H9 (cell line): ENCODE data around the gene LSS. TPM values are rescaled to one million over a fixed set of nuclear protein-coding genes. Genes with fewer than 3 reads are reported as not detected.

Source experiments
- DNase-seq: peaks from one replicate; pipeline ENCODE4 v3.0.0-alpha.2; 2017
- H2AFZ ChIP-seq: one replicate; pipeline ENCODE4 v1.6.1; 2013; ENCODE audit warnings: mild to moderate bottlenecking, low read length, control low read depth, moderate library complexity
- H2AK5ac ChIP-seq: 2 replicates; pipeline ENCODE4 v1.6.1; 2013; ENCODE audit warnings: low read length, control low read depth, mixed read lengths; ENCODE audit not compliant: insufficient read length
- H2BK120ac ChIP-seq: one replicate; pipeline ENCODE4 v1.6.1; 2013; ENCODE audit warnings: low read depth, mild to moderate bottlenecking, low read length, control low read depth, inconsistent platforms; ENCODE audit not compliant: poor library complexity, severe bottlenecking
- H2BK12ac ChIP-seq: 2 replicates; pipeline ENCODE4 v1.6.1; 2013; ENCODE audit warnings: low read length, control low read depth, mixed read lengths, low read depth; ENCODE audit not compliant: insufficient read length
- H2BK15ac ChIP-seq: 2 replicates; pipeline ENCODE4 v1.6.1; 2013; ENCODE audit warnings: low read depth, low read length, control low read depth
- H2BK20ac ChIP-seq: one replicate; pipeline ENCODE4 v1.6.1; 2013; ENCODE audit warnings: low read depth, mild to moderate bottlenecking, low read length, control low read depth, inconsistent platforms; ENCODE audit not compliant: poor library complexity, severe bottlenecking
- H2BK5ac ChIP-seq: 2 replicates; pipeline ENCODE4 v1.6.1; 2013; ENCODE audit warnings: low read length, control low read depth, mixed read lengths; ENCODE audit not compliant: insufficient read length
- H3K14ac ChIP-seq: 2 replicates; pipeline ENCODE4 v1.6.1; 2013; ENCODE audit warnings: low read length, control low read depth; ENCODE audit not compliant: insufficient read depth
- H3K18ac ChIP-seq: 2 replicates; pipeline ENCODE4 v1.6.1; 2013; ENCODE audit warnings: low read depth, mild to moderate bottlenecking, mixed read lengths, low read length, control low read depth; ENCODE audit not compliant: insufficient read length
- H3K23ac ChIP-seq: 2 replicates; pipeline ENCODE4 v1.6.1; 2013; ENCODE audit warnings: low read length, control low read depth, mixed read lengths, low read depth; ENCODE audit not compliant: insufficient read length
- H3K23me2 ChIP-seq: 2 replicates; pipeline ENCODE4 v1.6.1; 2013; ENCODE audit warnings: low read depth, mild to moderate bottlenecking, mixed read lengths, low read length, control low read depth; ENCODE audit not compliant: insufficient read length, poor library complexity, severe bottlenecking
- H3K27ac ChIP-seq: 2 replicates; pipeline ENCODE4 v1.5.1; 2013; ENCODE audit warnings: low read length, control low read depth, mixed read lengths, low read depth; ENCODE audit not compliant: insufficient read length
- H3K27me3 ChIP-seq: 2 replicates; pipeline ENCODE4 v1.6.1; 2013; ENCODE audit warnings: low read length, control low read depth, inconsistent platforms; ENCODE audit not compliant: insufficient read depth
- H3K4ac ChIP-seq: 2 replicates; pipeline ENCODE4 v1.6.1; 2013; ENCODE audit warnings: low read depth, mild to moderate bottlenecking, control low read depth, inconsistent platforms, low read length, moderate library complexity
- H3K4me1 ChIP-seq: 2 replicates; pipeline ENCODE4 v1.6.1; 2013; ENCODE audit warnings: low read length, control low read depth, inconsistent platforms; ENCODE audit not compliant: insufficient read depth
- H3K4me2 ChIP-seq: 2 replicates; pipeline ENCODE4 v1.6.1; 2013; ENCODE audit warnings: low read length, control low read depth, mixed read lengths; ENCODE audit not compliant: insufficient read length, insufficient read depth
- H3K56ac ChIP-seq: 2 replicates; pipeline ENCODE4 v1.6.1; 2013; ENCODE audit warnings: low read depth, mild to moderate bottlenecking, mixed read lengths, low read length, control low read depth; ENCODE audit not compliant: insufficient read length
- H3K79me1 ChIP-seq: 2 replicates; pipeline ENCODE4 v1.6.1; 2013; ENCODE audit warnings: low read depth, mild to moderate bottlenecking, moderate library complexity, low read length, control low read depth, inconsistent platforms; ENCODE audit not compliant: insufficient read depth, poor library complexity, severe bottlenecking
- H3K79me2 ChIP-seq: 2 replicates; pipeline ENCODE4 v1.6.1; 2013; ENCODE audit warnings: low read length, control low read depth, inconsistent platforms; ENCODE audit not compliant: insufficient read depth
- H3K9ac ChIP-seq: 2 replicates; pipeline ENCODE4 v1.6.1; 2013; ENCODE audit warnings: low read length, control low read depth, mixed read lengths; ENCODE audit not compliant: insufficient read length; ENCODE audit errors: extremely low read depth
- H3K9me3 ChIP-seq: one replicate; pipeline ENCODE4 v1.6.1; 2013; ENCODE audit warnings: low read depth, low read length, inconsistent platforms; ENCODE audit not compliant: control insufficient read depth
- H3T11ph ChIP-seq: one replicate; pipeline ENCODE4 v1.6.1; 2013; ENCODE audit warnings: mild to moderate bottlenecking, low read length, control low read depth, inconsistent platforms
- H4K20me1 ChIP-seq: one replicate; pipeline ENCODE4 v1.6.1; 2013; ENCODE audit not compliant: control insufficient read depth, insufficient read length, insufficient read depth
- H4K5ac ChIP-seq: 2 replicates; pipeline ENCODE4 v1.6.1; 2013; ENCODE audit warnings: low read depth, mild to moderate bottlenecking, mixed read lengths, low read length, control low read depth; ENCODE audit not compliant: insufficient read length
- H4K8ac ChIP-seq: replicated peaks from 2 replicates; pipeline ENCODE4 v1.6.1; 2013; ENCODE audit warnings: low read length, control low read depth, mixed read lengths, low read depth; ENCODE audit not compliant: insufficient read length
- H4K91ac ChIP-seq: 2 replicates; pipeline ENCODE4 v1.6.1; 2013; ENCODE audit warnings: low read depth, mild to moderate bottlenecking, moderate library complexity, mixed read lengths, low read length, control low read depth; ENCODE audit not compliant: insufficient read length
- H3K27ac Mint-ChIP-seq, 3 experiments: 2 replicates in 2 of 3; 3 replicates in 1 of 3; pipeline ENCODE4 v1.8.0; 2020 to 2021; ENCODE audit warnings: mixed read lengths in 3 of 3, mild to moderate bottlenecking in 1 of 3, moderate library complexity in 1 of 3
- H3K27me3 Mint-ChIP-seq: 2 replicates; pipeline ENCODE4 v1.8.0; 2021; ENCODE audit warnings: low read depth, mild to moderate bottlenecking, moderate library complexity, mixed read lengths
- H3K36me3 Mint-ChIP-seq, 3 experiments: 2 replicates in 2 of 3; 3 replicates in 1 of 3; pipeline ENCODE4 v1.8.0; 2020 to 2021; ENCODE audit warnings: low read depth in 3 of 3, mixed read lengths in 3 of 3; ENCODE audit not compliant: insufficient read depth in 1 of 3
- H3K4me1 Mint-ChIP-seq, 2 experiments: 2 replicates each; pipeline ENCODE4 v1.8.0; 2020; ENCODE audit warnings: mixed read lengths in 2 of 2
- H3K4me3 Mint-ChIP-seq, 2 experiments: 2 replicates in 1 of 2; 3 replicates in 1 of 2; pipeline ENCODE4 v1.8.0; 2020 to 2021; ENCODE audit warnings: mild to moderate bottlenecking in 2 of 2, mixed read lengths in 2 of 2, moderate library complexity in 1 of 2
- H3K9me3 Mint-ChIP-seq, 2 experiments: 2 replicates in 1 of 2; 3 replicates in 1 of 2; pipeline ENCODE4 v1.8.0; 2020; ENCODE audit warnings: mild to moderate bottlenecking in 2 of 2, mixed read lengths in 2 of 2, moderate library complexity in 1 of 2
- WGBS: extraction: QIAGEN DNeasy Blood & Tissue Kit; methylation state at CpG from one replicate; pipeline ENCODE4 v1.1.7; 2013; ENCODE audit warnings: missing lambda C conversion rate, low lambda C conversion rate, mixed read lengths; ENCODE audit not compliant: insufficient read length; ENCODE audit errors: extremely low coverage; 5-methylcytosine and 5-hydroxymethylcytosine counted together
- total RNA-seq: library from RNA; stranded (reverse); gene quantifications from 2 replicates; pipeline ENCODE4 v1.2.1, GENCODE V29; 2021
- TF ChIP-seq, protein P1 (sequence below): fragments of 200-600 bp; sonication (generic); conservative IDR thresholded peaks from 3 replicates; pipeline ENCODE4 v1.8.0; 2021; ENCODE audit warnings: antibody characterized with exemption, mild to moderate bottlenecking

The LSS gene
- total RNA-seq, 1 experiment from 2014 or later: 69.2 TPM

DNA sequence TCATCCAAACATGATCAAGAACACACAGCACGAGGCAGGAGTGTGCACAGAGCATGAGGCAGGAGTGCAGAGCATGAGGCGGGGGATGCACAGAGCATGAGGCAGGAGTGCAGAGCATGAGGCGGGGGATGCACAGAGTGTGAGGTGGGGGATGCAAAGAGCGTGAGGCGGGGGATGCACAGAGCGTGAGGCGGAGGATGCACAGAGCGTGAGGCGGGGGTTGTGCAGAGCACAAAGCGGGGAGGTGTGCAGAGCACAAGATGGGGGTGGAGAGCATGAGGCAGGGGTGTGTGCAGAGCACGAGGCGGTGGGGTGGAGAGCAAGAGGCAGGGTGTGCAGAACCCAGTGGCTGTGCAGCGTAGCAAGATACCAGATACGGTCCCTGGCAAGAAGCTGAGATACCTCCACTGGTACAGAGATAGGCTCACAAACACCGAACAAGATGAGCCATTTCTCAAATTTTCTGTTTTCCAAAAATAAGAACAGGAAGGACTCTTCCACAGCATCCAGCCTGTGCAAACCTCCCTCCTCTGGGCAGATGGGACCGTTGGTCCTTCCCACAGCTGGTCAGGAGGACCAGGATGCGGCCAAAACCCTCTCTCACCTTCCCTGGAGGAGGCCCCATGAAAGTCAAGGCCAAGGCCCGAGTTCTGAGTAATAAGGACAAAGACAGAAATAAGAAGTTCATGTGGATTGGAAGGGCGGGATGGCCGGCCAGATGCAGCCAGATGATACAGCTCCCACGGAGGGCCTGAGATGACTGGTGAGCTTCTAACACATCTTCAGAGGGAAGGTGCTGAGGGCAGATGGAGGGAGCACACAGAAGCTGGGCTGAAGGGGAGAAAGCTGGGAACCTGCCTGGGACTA is 56.3 kb downstream of the LSS start:
- Histone ChIP-seq H4K8ac (no peak overlapping the region), H3K79me1 (peaks cover 6% of the 10 kb centered on the region), H4K20me1 (no peaks in the 10 kb centered on the region), H3K27me3 (no peaks in the 10 kb centered on the region), H2BK20ac (no peak overlapping the region), H2BK15ac (no peak overlapping the region), H2BK120ac (no peak overlapping the region), H3K9ac (no peak overlapping the region), H2BK5ac (no peak overlapping the region), H3K79me2 (no peaks in the 10 kb centered on the region; the same call in 1 of the 2 replicates), H3K4me1 (0 out of 2 replicates have a peak, but pooled peaks cover 3% of the 10 kb centered on the region), H3K18ac (no peak overlapping the region), H3K4ac (no peak overlapping the region), H2AFZ (no peak overlapping the region), H3K9me3 (no peaks in the 10 kb centered on the region), H2BK12ac (no peak overlapping the region), H3K56ac (no peak overlapping the region), H3K23me2 (no peaks in the 10 kb centered on the region), H3T11ph (no peak overlapping the region), H3K14ac (no peak overlapping the region; the same call in 1 of the 2 replicates), H3K27ac (no peak overlapping the region), H2AK5ac (no peak overlapping the region), H3K23ac (no peak overlapping the region), H4K91ac (no peak overlapping the region), H4K5ac (no peak overlapping the region), H3K4me2 (no peak overlapping the region)
- peaks cover 0 to 7% of the 10 kb centered on the region in 2 experiments; a peak in 2 of 4 replicates for H3K4me1 Mint-ChIP-seq
- peaks cover 6 to 23% of the 10 kb centered on the region in 2 experiments; a peak in 4 of 5 replicates for H3K9me3 Mint-ChIP-seq
- no peaks in the 10 kb centered on the region for H3K27me3 Mint-ChIP-seq
- DNase-seq: no peak
- WGBS: no CpG with 5 or more reads among the region's 21 CpGs
- H3K27ac Mint-ChIP-seq: peak overlapping the region in 1 of 3 experiments; percentile 87; a peak in 3 of 7 replicates
- H3K4me3 Mint-ChIP-seq: no peak overlapping the region
- H3K36me3 Mint-ChIP-seq: peaks cover 2 to 21% (median 6%) of the 10 kb centered on the region in 3 experiments; a peak in 6 of 7 replicates
- TF ChIP-seq, protein P1, sequence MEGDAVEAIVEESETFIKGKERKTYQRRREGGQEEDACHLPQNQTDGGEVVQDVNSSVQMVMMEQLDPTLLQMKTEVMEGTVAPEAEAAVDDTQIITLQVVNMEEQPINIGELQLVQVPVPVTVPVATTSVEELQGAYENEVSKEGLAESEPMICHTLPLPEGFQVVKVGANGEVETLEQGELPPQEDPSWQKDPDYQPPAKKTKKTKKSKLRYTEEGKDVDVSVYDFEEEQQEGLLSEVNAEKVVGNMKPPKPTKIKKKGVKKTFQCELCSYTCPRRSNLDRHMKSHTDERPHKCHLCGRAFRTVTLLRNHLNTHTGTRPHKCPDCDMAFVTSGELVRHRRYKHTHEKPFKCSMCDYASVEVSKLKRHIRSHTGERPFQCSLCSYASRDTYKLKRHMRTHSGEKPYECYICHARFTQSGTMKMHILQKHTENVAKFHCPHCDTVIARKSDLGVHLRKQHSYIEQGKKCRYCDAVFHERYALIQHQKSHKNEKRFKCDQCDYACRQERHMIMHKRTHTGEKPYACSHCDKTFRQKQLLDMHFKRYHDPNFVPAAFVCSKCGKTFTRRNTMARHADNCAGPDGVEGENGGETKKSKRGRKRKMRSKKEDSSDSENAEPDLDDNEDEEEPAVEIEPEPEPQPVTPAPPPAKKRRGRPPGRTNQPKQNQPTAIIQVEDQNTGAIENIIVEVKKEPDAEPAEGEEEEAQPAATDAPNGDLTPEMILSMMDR: no peak
